Hepatocyte (in vitro differentiated cells): ENCODE results near the gene CHMP2B. TPM values are rescaled to one million over a fixed set of nuclear protein-coding genes. Genes with fewer than 3 reads are reported as not detected.
A peak's percentile ranks its signal among the peaks of the same experiment; 100 is the strongest.

Experiments used
- DNase-seq: peaks from one replicate; pipeline ENCODE4 v3.0.0-alpha.2; 2016; ENCODE audit warnings: low spot score
- H2AFZ ChIP-seq: fragments of 200-600 bp; sonication (generic); 2 replicates; pipeline ENCODE4 v1.6.0; 2016; ENCODE audit warnings: antibody characterized with exemption, mild to moderate bottlenecking
- H3K27ac ChIP-seq: fragments of 200-600 bp; sonication (generic); 2 replicates; pipeline ENCODE4 v1.5.1; 2016; ENCODE audit warnings: mild to moderate bottlenecking
- H3K27me3 ChIP-seq: fragments of 200-600 bp; sonication (generic); 2 replicates; pipeline ENCODE4 v1.6.1; 2016
- H3K36me3 ChIP-seq: fragments of 200-600 bp; sonication (generic); replicated peaks from 2 replicates; pipeline ENCODE4 v1.5.1; 2016; ENCODE audit warnings: low read depth; ENCODE audit not compliant: insufficient read depth
- H3K4me1 ChIP-seq: fragments of 200-600 bp; sonication (generic); 2 replicates; pipeline ENCODE4 v1.5.1; 2016; ENCODE audit warnings: mild to moderate bottlenecking, moderate library complexity; ENCODE audit not compliant: insufficient read depth
- H3K4me2 ChIP-seq: fragments of 200-600 bp; sonication (generic); 2 replicates; pipeline ENCODE4 v1.6.0; 2016
- H3K4me3 ChIP-seq: fragments of 200-600 bp; sonication (generic); 2 replicates; pipeline ENCODE4 v1.5.1; 2016; ENCODE audit warnings: mild to moderate bottlenecking
- H3K79me2 ChIP-seq: fragments of 200-600 bp; sonication (generic); 2 replicates; pipeline ENCODE4 v1.6.0; 2017; ENCODE audit warnings: mild to moderate bottlenecking
- H3K9me2 ChIP-seq: fragments of 200-600 bp; sonication (generic); replicated peaks from 2 replicates; pipeline ENCODE4 v1.6.0; 2017; ENCODE audit warnings: mild to moderate bottlenecking; ENCODE audit not compliant: insufficient read depth
- H3K9me3 ChIP-seq: fragments of 200-600 bp; sonication (generic); 2 replicates; pipeline ENCODE4 v1.5.1; 2016; ENCODE audit warnings: low read depth, mild to moderate bottlenecking
- H4K20me1 ChIP-seq: fragments of 200-600 bp; sonication (generic); 2 replicates; pipeline ENCODE4 v1.6.0; 2016; ENCODE audit warnings: mild to moderate bottlenecking; ENCODE audit not compliant: insufficient read depth, poor library complexity, severe bottlenecking
- EZH2 ChIP-seq: fragments of 200-600 bp; sonication (generic); IDR thresholded peaks from 2 replicates; pipeline ENCODE4 v1.6.1; 2016; ENCODE audit warnings: antibody characterized with exemption, mild to moderate bottlenecking, borderline replicate concordance
- EZH2phosphoT487 ChIP-seq: fragments of 200-600 bp; sonication (generic); IDR thresholded peaks from one replicate; pipeline ENCODE4 v1.6.1; 2018; ENCODE audit warnings: antibody characterized with exemption, mild to moderate bottlenecking, low read depth, moderate library complexity; ENCODE audit not compliant: unreplicated experiment, severe bottlenecking
- WGBS: methylation state at CpG from one replicate; pipeline ENCODE4 v1.1.6; 2016; ENCODE audit warnings: low lambda C conversion rate; ENCODE audit errors: missing lambda C conversion rate; 5-methylcytosine and 5-hydroxymethylcytosine counted together
- polyA plus RNA-seq: library from polyadenylated mRNA; unstranded; fragments of >200 nt; fragmentation: Nextera tagmentation; extraction: Ambion mirVana; gene quantifications from 2 replicates; pipeline ENCODE4 v1.2.1, GENCODE V29; 2016
- total RNA-seq: library from RNA; depleted of rRNA; stranded (reverse); fragments of >200 nt; gene quantifications from 2 replicates; pipeline ENCODE4 v1.2.3, GENCODE V29; 2014
- TF ChIP-seq, protein P1 (sequence below): fragments of 200-600 bp; sonication (generic); IDR thresholded peaks from 2 replicates; pipeline ENCODE4 v1.5.1; 2016; ENCODE audit warnings: antibody characterized with exemption, mild to moderate bottlenecking; ENCODE audit not compliant: poor library complexity

CHMP2B gene
- total and polyA plus RNA-seq, 2 experiments from 2014 or later, result 69.5 to 79.3 TPM

DNA sequence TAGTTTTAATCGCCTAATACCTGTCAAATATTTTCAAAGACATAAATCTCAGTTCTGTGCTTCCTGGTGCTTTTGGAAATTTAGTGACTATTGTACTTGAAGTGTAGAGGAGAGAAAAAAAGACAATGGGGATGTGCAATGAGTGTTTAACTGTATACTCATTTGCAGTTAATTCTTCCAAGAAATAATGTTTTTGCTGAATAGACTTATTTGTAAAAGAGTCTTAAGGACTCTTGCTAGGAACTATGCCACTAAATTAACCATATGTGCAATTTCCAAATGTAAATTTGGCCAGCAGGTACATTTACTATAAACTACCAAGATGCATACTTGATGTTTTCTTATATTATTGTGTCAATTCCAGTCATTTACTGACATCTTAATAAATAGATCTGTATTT is 2.0 kb downstream of the CHMP2B start:
- 95% methylated on average over 1 of the region's 1 CpG for WGBS
- H3K4me1 ChIP-seq, result peaks cover 5% of the 10 kb centered on the region
- no peaks in the 10 kb centered on the region for H3K27me3 ChIP-seq
- TF ChIP-seq EZH2, result no peak
- TF ChIP-seq, protein P1, sequence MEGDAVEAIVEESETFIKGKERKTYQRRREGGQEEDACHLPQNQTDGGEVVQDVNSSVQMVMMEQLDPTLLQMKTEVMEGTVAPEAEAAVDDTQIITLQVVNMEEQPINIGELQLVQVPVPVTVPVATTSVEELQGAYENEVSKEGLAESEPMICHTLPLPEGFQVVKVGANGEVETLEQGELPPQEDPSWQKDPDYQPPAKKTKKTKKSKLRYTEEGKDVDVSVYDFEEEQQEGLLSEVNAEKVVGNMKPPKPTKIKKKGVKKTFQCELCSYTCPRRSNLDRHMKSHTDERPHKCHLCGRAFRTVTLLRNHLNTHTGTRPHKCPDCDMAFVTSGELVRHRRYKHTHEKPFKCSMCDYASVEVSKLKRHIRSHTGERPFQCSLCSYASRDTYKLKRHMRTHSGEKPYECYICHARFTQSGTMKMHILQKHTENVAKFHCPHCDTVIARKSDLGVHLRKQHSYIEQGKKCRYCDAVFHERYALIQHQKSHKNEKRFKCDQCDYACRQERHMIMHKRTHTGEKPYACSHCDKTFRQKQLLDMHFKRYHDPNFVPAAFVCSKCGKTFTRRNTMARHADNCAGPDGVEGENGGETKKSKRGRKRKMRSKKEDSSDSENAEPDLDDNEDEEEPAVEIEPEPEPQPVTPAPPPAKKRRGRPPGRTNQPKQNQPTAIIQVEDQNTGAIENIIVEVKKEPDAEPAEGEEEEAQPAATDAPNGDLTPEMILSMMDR, result no peak
- TF ChIP-seq EZH2phosphoT487, result no peak
- no peak overlapping the region for H2AFZ ChIP-seq
- H4K20me1 ChIP-seq, result peaks cover 53% of the 10 kb centered on the region
- no peak overlapping the region for H3K27ac ChIP-seq
- peak overlapping the region; percentile 82 for H3K4me2 ChIP-seq
- DNase-seq, result no peak
- H3K79me2 ChIP-seq, result peaks cover 65% of the 10 kb centered on the region
- no peaks in the 10 kb centered on the region for H3K36me3 ChIP-seq
- H3K9me3 ChIP-seq, result no peaks in the 10 kb centered on the region
- H3K9me2 ChIP-seq, result no peaks in the 10 kb centered on the region
- H3K4me3 ChIP-seq, result peak overlapping the region; percentile 83

DNA sequence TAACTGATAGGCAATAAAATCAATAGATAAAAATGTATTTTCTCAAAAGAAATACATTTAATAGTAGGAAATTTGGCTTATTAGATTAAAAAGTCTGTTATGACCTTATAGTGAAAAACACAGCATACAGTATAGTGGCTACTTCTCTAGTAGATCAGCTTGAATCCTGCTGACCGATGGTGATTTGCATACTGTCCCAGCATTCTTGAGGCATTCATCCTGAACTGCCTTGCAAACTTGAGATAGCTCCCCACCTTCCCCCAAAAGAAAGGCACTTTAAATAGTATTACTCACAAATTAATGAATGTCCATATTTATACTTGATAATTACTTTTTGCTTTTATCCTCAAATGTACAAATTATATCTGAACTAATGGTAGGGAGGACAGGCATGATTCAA is 6.7 kb downstream of the CHMP2B start:
- H3K27ac ChIP-seq, result no peak overlapping the region
- no peaks in the 10 kb centered on the region for H3K9me2 ChIP-seq
- TF ChIP-seq, protein P1, result no peak
- TF ChIP-seq EZH2 (no peak), EZH2phosphoT487 (no peak)
- H4K20me1 ChIP-seq, result peaks cover 74% of the 10 kb centered on the region
- H3K4me3 ChIP-seq, result no peak overlapping the region
- no peaks in the 10 kb centered on the region for H3K9me3 ChIP-seq
- no peaks in the 10 kb centered on the region for H3K36me3 ChIP-seq
- peaks cover 2% of the 10 kb centered on the region for H3K4me1 ChIP-seq
- no peak overlapping the region for H2AFZ ChIP-seq
- no peak for DNase-seq
- H3K27me3 ChIP-seq, result no peaks in the 10 kb centered on the region
- H3K79me2 ChIP-seq, result peaks cover 99% of the 10 kb centered on the region
- H3K4me2 ChIP-seq, result no peak overlapping the region
- WGBS, result 96% methylated on average over 1 of the region's 1 CpG

DNA sequence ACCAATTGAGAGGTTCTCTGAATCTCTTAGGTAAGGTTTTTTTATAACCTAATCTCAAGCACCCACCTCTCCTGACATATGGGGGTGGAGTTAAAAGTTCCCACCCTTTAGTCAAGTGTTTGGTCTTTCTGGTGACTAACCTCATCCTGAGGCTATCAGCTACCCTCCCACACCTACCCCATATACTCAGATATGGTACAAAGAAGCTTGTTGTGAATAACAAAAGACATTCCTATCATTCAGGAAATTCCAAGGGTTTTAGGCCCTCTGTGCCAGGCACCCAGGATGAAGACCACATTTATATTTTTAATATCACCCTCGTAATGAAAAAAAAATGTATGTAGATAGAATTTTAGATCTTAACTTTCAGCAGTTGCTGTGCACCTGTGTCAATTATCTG is 9.0 kb downstream of the CHMP2B start:
- Histone ChIP-seq H3K9me3 (no peaks in the 10 kb centered on the region), H3K27ac (no peak overlapping the region), H4K20me1 (peaks cover 56% of the 10 kb centered on the region), H3K4me3 (no peak overlapping the region), H3K27me3 (no peaks in the 10 kb centered on the region), H3K9me2 (no peaks in the 10 kb centered on the region), H3K4me2 (no peak overlapping the region), H3K4me1 (no peaks in the 10 kb centered on the region), H3K79me2 (peaks cover 99% of the 10 kb centered on the region), H3K36me3 (no peaks in the 10 kb centered on the region), H2AFZ (no peak overlapping the region)
- no peak for DNase-seq
- 86% methylated on average over 1 of the region's 1 CpG for WGBS
- TF ChIP-seq, protein P1, result no peak
- TF ChIP-seq EZH2phosphoT487, result no peak
- no peak for TF ChIP-seq EZH2
